GM18873 (cell line): ENCODE measurements around the gene EXOC3.
"Not testable (repeated sequence)": the region's sequence is repeated elsewhere in the genome, so short reads cannot be mapped to it uniquely, and the experiment has no call there.

Experiments used
- ATAC-seq: cut with Tn5 transposase; IDR thresholded peaks from one replicate; pipeline ENCODE4 v1.9.1; 2021; ENCODE audit warnings: mild to moderate bottlenecking, moderate library complexity, moderate number of reproducible peaks; ENCODE audit not compliant: unreplicated experiment, low FRiP score

The EXOC3 gene

DNA sequence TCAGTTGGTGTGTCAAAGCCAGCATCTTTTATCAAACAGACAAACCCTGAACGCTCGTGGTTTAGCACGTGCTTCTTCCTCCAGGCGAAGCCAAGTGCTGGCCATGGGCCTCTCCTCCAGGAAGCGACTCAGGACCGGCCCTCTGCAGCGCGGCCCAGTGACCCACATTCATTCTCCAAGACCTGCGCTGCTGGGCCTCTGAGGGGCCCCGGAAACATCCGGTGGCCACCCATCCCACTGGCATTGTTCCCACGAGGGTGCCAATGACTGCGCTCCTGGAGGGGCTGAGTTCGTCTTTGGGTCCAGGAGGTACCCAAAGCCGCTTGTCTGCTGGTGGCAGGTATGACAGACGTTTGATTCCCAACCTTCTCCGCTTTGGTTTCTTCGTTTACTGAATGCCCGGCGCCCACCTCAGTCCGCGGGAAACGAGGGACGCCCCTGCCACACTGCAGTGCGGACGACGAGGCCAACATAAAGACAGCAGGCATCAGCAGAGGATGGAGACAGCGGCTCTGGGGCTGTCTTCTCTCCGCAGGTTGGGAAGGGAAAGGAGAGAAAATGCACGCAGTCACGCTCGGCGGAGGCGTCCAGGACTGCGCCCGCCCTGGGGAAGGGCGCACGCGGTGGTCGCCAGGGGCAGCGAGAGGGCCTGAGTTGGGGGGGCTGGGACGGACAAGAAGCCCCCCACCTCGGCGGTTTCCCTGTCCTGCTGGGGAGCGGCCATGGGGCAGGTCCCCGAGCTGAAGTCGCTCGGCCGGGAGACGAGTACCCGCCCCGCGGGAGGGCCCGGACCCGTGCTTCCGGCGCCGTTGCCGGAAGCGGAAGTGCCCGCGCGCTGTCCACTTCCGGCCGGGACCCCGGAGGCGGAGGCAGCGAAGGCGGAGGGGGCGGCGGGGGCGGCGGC is at the start of gene EXOC3:
EXOC3 (plus strand) TSS at position 842 of the 904 bp plus-strand sequence. CDS start 3,030 bp downstream, outside the sequence.
- peak; percentile 68 for ATAC-seq

DNA sequence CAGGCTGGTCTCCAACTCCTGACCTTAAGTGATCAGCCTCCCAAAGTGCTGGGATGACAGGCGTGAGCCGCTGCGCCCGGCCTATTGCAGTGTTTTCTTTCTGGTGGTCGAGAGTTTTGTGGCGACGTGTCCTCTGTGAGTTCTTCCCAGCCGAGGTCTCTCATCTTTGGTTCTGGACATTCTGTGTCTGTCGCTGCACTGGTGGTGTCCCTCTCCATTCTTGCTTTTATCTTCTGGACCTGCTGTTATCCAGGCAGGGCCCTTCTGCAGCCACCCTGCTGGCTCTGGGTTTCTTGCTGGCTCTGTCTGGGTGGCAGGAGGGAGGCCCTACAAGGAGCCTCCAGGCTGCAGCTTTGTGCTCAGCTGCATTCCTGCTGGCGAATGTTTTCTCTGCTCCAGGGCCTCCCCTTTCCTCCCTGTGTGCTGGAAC is 49.1 kb upstream of the EXOC3 start:
- no peak for ATAC-seq

DNA sequence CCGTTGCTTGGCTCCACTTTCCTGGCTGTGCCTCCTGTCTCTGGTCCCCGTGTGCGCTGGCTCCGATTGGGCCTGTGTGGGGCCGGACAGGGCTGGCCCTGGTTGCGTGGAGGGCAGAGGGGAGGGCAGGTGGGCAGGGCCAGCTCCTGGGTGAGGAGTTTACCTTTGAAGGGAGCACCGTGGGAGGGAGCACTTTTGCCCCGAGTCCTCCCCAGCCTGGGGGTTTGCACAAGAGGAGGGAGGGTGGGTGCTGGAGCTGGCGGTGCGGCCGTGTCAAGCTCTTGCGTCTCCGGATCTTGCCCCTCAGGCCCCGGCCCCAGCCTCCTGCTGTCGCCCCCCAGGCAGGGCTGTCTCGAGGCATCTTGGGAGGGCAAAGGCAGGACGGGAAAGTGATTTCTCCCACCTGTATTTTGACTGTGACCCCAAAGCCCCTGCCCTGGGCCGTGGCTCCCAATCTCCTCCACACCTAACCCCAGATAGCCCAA is 48.3 kb upstream of the EXOC3 start:
- no peak for ATAC-seq

DNA sequence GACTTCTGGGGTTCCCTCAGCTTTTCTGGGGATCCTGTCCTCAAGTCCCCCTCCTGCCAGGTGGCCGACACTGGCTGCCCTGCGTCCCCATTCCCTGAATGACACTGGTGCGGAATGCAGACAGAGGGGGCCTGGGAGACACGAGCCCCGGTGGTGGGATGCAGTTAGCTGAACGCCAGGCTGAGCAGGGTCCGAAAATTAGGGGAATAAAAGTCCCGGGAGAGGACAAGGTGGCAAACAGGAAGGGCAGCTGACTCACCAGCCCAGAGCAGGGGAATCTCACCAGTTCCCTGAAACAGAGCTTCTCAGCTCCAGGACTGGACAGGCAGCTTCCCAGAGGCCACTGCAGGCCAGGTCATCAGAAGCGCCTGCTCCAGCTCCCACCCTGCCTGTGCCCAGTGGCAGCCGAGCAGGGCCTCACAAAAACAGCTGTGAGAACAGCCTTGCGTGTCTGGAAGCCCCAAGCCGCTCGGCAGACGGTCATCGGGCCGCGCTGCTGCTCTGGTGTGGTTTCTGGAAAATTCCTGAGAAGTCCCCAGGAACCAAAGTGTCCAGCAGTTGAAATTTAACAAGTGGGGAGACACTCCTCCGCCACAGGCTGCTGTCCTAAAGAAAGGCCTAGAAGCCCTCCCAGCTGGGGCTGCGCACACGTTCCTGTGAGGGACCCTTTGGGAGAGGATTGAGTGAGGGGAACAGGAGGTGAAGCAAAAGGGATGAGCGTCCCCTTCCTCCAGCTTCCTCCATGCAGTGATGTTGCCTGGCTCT is 47.6 kb upstream of the EXOC3 start:
- no peak for ATAC-seq

DNA sequence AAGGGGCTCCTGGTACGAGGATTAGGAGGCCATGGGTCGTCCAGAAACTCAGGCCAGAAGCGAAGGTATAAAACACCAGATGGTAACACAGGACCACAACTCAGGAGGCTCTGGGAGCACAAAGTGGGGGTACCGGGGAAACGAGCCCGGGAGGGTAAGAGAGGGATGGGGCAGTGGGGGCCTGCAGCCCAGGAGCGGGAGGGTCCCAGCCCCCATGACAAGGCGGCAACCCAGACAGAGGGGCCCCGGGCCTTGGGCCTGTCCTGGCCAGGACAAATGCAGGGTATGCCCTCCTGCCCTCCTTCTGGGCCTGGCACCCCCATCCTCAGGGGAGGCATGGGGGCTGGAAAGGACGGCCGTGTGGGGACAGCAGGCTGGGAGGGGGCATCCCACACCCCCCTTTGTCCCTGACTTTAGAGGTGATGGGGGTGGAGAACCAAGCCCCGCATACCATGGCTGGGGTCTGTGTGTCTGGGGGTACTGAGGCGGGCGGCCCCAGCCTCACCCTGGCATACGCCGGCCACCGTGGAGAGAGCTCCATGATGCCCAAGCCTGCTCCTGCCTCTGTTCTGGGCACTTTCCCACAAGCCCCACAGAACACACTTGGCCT is 47.0 kb upstream of the EXOC3 start:
- no peak for ATAC-seq

DNA sequence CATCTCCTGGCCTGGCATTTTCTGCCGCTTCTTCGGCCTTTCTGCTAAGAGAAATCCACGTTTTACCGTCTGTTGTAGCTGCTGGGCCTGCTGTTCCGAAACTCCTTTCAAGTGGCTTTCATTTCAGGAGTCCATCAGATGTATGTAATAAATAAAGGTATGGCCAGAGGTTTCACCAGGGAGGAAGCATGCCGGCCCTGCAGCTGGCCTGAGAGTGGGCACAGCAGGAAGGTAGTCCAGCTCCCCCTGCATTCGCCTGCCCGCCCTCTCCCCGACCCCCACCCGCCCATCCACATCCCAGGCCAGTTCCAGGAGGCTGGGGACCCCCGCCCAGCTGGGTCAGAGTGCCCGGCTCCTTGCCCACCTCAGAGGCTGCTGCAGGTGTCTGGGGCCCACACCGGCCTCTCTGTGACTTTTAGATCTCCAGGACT is 46.4 kb upstream of the EXOC3 start:
- no peak for ATAC-seq

DNA sequence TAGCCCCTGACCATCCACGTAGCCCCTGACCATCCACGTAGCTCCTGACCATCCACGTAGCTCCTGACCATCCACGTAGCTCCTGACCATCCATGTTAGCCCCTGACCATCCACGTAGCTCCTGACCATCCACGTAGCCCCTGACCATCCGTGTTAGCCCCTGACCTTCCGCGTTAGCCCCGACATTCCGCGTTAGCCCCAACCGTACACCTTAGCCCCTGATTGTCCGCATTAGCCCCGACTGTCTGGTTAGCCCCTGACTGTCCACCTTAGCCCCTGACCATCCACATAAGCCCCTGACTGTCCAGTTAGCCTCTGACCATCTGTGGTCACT is 44.9 kb upstream of the EXOC3 start:
- not testable (repeated sequence) for ATAC-seq

DNA sequence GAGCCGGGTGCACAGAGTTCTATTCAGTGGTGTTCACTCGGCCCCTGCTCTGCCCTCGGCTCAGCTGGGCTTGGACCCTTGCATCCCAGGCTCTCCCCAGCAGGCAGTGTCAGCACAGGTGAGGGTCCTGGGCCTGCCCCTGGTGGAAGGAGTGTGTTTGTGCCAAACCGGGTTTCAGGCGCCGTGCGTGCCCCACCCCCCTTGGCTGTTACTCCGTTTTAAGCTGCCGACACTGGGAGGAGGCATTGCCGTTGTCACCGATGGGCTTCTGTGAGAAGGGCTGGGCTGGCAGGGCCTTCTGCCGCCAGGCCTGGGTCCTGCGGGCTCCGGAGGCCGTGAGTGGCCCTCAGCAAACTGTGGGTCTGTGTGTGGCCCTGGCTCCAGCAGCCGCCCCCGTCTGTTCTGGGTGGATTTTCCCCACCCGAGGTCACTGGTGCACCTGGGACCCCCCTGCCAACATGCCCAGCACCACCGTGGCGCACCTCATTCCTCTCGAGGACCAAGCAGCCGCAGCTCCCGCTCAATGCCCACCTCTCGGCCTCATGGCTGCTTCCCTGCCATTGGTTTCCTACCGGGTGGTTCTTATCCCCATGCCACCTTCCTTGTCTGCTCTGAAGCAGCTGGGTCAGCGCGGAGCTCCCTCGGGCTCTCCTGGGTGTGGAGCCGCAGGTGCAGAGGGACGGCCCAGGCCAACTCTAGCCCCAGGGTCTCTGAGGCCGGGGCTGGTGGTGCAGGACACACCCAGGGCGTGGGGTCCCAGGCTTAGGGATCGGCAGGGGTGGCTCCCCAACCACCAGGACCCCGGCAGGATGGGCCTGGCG is 44.3 kb upstream of the EXOC3 start:
- ATAC-seq, result no peak

DNA sequence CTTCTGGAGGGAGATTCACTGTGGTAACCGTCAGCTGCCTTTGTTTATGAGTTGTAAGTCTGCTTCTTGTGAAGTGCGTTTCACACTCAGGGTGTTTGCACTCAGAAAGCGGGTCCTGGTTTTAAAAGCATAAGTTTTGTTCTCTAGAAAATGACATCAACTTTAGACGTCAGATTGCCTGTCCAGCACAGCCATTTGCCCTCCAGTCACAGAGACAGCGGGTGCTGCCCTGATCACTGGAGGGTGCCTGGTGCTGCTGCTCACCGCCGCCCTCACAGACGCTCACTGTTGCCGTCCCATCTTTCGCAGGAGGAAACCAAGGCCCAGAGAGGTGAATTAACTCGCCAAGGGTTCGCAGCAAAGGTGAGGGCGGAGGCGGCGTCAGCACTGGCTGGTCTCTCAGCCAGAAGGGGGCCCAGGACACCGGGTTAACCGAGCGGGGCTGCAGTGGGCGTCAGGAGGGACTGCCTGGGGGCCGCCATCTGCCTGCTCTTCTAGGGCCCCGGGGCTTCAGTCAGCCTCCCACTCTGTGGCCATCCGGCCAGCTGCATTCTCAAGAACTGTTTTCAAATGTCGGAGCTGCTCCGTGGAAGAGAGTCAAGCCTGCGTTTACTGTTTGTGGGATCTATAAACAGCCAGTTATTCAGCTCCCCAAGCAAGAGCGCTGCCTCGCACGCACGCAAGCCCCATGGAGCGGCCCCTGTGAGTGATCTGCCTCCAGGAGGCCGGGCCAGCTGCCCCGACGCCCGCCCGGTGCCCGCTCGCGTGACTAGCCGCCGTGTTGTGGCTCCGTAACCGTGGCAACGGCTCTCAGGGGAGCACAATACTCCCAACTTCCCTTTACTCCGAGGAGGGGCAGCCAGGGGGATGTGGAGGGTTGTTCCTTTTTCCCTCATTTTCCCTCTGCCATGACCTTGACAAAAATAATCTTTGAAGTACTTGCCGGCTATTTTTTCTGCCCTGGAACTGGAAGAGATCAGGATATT is 43.4 kb upstream of the EXOC3 start:
- ATAC-seq, result peak; percentile 66

DNA sequence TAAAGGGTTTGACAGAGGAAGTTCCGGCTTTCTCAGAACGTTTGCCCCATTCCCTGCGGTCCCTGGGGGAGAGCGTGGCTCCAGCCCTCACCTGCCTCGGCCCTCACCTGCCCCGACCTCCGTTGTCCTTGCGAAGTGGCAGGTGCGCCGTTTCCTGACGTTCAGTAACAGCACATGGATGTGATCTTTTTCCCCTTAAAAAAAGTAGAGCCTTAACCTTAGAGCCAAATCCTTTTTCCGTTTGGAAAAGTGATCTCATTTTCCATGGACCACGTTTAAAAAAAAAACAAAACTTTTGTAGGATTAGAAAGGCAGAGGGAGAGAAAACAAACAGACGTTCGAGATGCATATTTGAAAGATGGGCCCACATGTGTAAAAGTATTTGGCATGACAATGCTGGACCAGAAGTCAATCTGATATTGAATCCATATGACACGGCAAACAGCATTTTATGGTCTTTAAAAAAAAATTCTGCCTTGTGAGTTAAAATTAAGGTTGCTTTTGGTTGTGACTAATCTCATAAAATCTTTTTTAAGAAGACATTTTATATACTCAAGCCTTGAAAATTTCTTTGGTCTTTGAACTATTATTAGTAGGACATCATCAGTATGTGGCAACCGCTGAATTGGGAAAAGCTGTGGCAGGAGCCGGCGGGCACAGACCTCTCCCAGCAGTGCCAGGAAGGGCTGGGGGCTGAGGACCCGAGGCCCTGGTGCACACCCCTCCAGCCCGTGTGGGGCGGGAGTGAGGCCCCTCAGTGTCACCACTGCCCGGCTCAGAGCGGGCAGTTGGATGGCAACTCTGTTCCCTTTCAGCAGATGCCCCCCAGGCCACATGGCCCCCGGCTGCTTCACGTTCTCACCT is 42.5 kb upstream of the EXOC3 start:
- ATAC-seq, result no peak

DNA sequence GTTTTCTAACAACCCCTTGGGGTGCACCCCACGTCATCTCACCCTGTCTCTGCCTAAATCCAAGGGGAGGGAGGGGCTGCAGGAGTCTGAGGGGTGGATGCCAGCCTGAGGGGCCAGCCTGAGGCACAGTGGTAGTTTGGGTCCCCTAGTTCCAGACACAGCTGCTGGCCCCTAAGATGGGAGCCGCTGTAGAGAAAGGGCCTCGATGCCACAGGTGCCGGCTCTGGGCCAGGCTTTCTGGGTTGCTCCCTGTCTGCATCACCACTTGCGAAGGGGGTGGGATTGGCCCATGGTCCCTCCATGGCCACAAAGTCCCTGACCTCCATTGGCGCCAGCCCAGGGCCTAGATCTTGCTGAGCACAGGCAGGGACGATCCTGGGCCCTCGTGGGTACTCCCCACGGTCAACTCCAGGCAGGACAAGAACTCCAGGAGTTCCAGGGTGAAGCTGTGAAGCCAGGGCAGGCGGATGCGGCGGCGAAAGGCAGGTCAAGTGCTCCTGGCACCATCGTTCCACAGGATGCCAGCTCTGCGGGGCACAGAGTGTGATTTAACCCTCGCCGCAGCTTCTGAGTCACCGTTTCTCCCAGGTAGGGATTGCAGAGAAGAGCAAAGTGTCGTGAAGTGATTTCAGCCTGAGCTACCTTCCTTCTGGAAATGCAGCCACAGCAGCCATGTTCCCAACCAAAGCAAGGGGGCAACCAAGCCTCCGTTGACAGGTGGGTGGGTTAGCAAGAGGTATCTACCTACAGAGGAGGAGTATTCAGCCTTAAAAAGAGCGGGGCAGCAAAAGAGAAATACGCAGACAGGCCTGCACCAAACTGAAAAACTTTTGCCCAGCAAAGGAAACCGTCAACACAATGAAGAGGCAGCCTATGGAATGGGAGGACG is 41.6 kb upstream of the EXOC3 start:
- no peak for ATAC-seq

DNA sequence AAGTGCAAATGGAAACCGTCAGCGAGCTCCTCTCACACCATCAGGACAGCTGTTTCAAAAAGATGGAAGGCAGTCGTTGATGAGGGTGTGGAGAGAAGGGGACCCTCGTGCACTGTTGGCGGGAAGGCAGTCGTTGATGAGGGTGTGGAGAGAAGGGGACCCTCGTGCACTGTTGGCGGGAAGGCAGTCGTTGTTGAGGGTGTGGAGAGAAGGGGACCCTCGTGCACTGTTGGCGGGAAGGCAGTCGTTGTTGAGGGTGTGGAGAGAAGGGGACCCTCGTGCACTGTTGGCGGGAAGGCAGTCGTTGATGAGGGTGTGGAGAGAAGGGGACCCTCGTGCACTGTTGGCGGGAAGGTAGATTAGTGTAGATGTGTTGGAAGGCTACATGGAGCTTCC is 40.8 kb upstream of the EXOC3 start:
- not testable (repeated sequence) for ATAC-seq

DNA sequence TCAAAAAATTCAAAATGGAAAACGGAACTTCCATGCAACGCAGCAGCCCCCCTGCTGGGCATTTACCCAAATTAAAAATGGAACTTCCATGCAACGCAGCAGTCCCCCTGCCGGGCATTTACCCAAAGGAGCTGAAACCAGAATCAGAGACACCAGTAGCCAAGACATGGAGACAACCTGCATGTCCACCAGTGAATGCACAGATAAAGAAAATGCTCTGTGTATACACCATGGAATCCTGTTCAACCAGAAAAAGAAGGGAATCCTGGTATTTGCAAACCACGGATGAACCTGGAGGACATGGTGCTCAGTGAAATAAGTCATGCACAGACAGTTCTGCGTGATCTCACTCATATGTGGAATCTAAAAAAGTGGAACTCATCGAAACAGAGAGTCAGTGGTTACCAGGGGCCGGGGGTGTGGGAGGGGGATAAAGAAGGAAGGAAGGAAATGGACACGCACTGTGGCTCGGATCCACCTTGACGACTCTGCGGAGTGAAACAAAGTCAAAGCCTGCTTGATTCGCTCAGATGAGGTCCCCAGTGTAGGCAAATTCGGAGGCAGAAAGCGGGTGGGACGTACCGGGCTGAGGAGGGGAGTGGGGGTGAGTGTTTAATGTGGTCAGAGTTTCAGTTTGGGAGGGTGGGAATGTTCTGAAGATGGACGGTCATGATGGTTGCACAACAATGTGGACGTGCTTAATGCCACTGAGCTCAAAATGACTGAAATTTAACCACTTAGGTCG is 40.2 kb upstream of the EXOC3 start:
- ATAC-seq, result peak; percentile 47

DNA sequence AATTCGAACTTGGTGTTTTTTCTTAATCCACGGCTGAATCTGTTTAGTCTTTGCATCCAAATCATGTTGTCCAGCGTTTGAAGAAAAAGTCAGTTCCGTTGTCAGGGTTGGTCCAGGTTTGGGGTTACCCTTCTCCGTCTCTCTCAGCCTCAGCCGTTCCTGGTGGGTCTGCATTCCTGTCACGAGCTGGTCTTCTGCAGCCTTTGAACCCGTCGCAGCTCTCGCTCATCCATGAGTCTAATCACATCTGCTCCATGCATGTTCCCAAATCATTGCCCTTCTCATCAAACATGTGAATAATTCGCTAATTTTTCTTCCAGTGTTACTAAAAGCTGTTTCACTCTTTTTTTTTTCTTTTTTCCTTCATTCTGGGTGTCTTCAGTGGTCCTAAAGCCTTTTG is 39.0 kb upstream of the EXOC3 start:
- ATAC-seq, result no peak

DNA sequence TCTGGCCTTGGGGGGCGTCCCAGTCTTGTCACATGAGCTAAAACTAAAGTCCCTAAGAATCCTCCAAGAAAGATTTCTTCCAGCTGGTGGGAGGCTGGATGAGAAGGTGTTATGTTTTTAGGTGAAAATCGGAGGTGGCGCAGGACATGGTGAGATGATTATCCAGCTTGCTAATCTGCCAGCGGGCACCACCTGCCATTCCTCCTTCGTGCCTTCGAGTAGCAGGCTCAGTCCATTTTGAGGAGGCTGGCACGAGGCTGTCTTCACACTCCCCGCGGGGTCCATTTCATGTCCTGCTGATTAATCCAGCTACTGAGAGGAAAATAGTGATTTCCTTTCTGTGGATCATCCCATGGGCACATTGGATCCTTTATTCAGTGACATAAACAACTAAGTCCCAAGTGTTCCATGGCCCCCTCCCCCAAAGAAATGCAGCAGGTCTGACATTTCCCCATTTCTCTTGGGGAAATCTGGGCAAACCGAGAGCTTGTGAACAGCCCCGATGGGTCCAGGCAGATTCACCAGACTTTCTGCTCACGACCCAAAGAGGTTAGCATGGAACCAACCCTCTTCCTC is 38.2 kb upstream of the EXOC3 start:
- no peak for ATAC-seq

DNA sequence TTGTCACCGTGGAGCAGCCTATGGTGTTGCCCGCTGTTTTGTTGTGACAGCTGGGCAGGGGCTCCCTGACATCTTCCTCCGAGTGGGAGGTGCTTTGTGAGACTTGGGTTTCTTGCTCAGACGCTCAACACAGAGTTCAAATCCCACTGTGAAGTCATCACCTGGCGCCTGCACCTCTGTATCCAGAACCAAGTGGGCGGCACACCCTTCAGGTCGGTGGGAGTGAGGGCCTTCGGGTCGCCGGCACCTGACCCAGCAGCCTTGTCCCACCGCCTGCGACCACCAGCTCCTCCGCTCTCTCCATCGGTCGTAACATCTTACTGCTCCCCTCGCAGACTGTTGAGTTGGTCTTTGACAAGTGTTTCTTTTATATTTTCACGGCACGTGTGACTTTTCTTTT is 37.6 kb upstream of the EXOC3 start:
- ATAC-seq, result no peak
